NCI-H460 (cell line): Measurements from ENCODE around the gene NQO2. TPM values are rescaled to one million over a fixed set of nuclear protein-coding genes. Genes with fewer than 3 reads are reported as not detected.
A peak's percentile ranks its signal among the peaks of the same experiment; 100 is the strongest.

Experiments
- DNase-seq: peaks from one replicate; pipeline ENCODE4 v3.0.0-alpha.2; 2016; ENCODE audit warnings: low read depth; ENCODE audit errors: extremely low read depth
- polyA plus RNA-seq: library from polyadenylated mRNA; depleted of rRNA; stranded (reverse); fragments of >200 nt; gene quantifications from 2 replicates; pipeline ENCODE4 v1.2.3, GENCODE V29; 2014; cell fraction: nucleus; rRNA removed
- total RNA-seq: library from RNA; depleted of rRNA; stranded (reverse); fragments of >200 nt; shearing (Covaris generic); gene quantifications from 2 replicates; pipeline ENCODE4 v1.2.3, GENCODE V29; 2014; rRNA removed

Gene NQO2, protein sequence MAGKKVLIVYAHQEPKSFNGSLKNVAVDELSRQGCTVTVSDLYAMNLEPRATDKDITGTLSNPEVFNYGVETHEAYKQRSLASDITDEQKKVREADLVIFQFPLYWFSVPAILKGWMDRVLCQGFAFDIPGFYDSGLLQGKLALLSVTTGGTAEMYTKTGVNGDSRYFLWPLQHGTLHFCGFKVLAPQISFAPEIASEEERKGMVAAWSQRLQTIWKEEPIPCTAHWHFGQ
- total RNA-seq, result 171 and 185 TPM in 2 replicates
- polyA plus RNA-seq, result 168 and 177 TPM in 2 replicates

DNA sequence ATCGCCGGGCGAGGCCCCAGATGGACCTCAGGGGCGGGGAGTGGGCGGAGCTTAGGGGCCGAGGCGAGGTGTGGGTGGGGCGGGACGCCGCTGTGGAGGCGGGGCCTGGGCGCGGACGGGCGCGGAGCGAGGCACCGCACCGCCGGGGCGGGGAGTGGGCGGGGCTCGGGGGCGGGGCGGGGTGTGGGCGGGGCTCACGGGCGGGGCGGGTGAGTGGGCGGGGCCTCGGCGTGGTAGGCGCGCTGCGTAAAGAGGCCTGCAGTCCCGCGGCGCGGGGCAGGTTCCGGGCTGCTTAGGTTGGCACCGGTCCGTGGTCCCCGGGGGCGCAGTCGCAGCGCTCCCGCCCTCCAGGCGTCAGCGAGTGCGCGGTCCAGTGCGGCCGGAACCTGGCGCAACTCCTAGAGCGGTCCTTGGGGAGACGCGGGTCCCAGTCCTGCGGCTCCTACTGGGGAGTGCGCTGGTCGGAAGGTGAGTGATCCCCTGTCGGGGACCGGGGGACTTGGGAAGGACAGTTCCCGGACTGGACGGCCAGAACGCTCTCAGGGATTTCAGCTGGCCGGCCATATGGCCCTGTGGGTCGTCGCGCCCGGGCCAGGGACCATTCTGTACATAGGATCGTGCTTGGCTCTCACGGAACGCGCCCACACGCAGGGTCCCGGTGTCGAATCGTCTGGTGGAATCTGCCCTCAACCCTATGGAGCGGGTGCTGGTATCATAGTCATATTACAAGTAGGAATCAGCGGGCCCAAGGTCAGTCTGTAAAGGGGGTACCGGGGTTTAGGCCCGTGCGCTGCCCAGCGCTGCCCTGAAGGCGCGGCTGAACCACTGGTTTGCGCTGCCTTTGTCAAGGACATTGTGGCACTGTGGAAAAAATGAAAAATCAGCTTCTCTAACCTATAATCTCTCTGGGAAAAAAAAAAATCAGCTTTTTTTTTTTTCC, at the start of gene NQO2:
NQO2 (plus strand) TSS at position 277 of the 940 bp plus-strand sequence. CDS start 6,659 bp downstream, outside the sequence.
- peak; percentile 85 for DNase-seq

DNA sequence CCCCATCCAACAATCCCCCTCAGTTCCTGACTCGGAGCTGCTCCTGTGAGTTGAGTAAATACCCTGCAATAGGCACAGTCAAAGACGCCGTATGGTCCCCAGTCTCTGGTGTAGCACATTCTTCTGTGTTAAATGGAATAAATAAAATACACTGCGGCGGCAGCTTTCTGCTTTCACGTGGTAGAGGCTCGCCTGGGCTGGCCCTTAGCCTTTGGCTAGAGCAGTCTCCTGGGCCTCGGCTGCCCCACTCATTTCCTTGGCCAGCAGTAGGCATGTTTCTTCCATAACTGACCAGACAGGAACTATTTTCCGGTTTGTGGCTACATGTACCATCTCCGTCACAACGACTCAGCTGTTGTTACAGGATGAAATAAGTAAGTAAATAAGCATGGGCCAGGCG, 49.0 kb upstream of the NQO2 start:
- DNase-seq, result no peak

DNA sequence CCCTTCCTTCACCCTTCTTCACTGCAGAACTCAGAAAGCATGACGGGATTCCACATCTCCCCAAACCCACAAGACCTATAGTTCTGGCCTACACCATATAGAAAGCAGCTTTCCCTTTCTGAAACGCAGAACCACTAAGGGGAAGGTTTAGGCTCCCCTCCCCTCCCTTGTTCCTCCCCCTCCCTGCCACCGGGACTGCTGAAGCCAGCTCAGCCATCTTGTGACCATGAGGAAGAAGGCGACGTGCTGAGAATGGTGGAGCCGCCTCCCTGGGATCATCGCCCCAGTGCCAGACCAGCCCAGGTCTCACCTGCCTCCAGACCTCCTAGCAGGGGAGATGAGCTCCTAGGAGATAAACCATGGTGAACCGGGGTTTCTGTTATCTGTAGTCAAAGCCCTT, 48.0 kb upstream of the NQO2 start:
- no peak for DNase-seq

DNA sequence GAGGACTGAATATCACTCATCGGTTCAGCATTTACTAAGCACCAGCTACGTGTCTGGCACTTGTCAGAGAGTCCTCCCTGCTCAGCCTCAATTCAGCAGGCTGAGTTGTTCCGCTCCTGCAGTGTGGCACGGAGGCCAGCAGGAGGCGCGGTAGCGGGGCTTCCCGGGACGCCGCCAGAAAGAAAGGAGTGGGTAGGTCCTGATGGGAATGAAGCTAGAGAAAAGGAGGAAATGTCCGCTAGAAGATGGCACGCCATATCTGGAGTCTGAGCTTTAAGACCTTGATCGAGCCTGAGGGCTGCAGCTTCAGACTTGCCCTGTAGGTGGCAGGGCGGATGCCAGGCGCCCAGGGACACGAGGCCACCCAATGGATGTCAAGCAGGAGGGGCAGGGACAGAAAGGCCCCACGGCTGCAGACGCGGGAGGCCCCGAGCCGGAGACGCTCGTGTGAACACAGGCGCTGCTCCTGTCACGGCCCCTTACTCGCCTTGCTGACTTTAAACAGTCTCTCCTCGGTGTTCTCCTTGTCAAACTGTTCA, 47.1 kb upstream of the NQO2 start:
- DNase-seq, result peak; percentile 70

DNA sequence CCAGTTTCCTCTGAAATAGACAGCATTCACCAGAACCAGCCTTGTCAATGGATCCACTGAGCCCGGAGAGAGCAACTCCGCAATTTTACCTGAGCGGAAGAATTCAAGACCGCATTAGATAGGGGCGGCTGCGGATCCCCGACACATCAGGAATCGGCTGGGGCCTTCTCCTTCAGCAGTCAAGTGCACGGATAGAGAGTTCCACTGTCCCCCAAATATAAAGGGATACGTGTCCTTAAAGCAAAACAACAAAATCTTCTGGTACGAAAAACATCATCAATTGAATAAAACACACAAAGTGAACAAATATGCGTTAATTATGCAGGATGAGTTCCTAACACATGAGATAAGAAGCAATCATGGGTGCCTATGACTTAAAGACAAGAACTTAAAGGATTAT, 46.6 kb upstream of the NQO2 start:
- no peak for DNase-seq

DNA sequence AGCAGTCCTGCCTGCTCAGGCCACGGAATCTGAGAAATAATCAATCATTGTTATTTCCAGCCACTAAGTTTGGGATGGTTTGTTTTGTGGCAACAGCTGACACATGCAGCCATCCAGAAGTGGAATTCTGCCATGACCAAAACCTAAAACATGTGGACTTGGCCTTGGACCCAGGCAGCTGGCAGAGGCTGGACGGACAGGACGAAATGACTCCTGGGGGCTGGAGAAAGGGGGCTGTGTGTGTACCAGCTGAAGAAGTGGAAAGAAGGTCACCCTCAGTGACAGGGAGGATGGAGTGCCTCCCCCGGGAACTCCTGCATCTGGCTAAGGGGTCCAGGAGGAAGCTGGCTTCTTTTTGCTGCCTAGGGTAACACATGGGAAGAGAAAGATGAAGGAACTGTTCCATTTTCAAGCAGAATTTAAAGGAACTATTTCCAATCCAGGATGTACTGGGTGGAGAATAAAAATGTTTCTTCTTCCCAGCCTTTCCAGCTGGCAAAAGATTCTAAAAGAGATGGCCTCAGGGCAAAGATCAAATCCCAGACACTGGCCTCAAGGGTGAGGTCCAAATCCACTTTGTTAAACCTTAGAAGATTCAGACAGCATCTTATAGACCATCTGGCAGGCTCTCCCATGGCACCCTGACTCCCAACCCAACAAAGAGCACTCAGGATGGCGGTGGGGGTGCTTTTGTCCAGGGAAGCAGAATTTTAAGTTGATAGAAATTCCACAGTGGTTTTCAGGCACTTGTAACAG, 42.6 kb upstream of the NQO2 start:
- no peak for DNase-seq

DNA sequence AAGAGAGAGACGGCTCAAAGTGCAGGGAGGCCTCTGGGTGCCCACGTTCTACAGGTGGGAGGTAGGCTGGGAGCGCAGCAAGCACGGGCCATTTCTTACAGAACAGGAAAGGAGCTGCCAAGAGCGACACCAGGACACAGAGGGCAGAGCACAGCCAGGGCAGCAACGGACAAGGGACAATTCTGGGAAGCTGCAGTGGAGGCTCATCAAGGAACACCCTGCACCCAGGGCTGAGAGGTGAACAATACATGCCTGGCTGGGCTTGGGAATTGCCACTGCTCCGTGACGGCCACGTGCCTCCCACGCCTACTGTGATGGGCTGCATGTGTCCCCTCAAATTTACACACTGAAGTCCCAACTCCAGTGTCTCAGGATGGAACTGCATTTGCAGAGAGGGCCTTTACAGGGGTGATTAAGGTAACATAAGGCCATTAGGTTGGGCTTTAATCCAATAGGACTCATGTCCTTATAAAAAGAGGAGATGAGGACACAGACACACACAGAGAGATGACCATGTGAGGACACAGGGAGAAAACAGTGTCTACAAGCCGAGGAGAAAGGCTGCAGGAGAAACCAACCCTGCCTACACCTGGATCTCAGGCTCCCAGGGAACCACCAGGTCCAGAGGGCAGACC, 41.9 kb upstream of the NQO2 start:
- no peak for DNase-seq

DNA sequence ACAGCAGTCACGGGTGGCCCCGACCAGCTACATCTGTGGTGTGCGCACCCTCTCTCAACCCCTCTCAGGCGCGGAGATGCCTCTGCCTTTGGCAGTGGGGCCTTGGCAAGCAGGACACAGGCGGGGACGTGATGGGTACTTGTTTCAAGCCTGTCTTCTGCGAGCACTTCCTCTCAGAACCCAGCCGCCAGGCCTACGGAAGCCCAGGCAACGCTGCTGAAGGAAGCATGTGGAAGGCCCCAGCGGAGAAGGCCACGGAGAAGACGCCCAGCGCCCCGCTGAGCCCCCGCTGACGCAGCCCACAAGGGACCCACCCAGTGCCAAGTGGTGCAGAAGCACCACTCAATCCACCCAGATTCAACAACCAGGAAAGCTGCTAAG, 41.4 kb upstream of the NQO2 start:
- no peak for DNase-seq

DNA sequence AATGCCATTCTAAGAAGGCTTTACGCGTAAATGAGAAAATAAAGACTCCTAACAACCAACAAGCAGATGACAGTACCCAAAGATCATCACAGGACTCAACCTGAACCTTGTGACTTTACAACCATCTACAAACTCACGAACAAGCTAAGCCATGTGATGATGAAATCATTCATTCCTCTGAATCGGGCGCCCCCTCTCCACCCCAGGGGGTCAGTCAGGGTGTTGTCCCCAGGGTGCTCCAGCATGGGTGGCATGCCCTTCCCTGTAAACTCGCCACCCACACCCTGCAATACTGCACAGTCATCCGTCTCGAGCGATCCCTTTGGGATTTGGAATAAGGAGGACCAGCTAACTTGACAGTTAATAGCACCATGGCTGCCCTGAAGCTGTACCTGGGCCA, 40.9 kb upstream of the NQO2 start:
- no peak for DNase-seq

DNA sequence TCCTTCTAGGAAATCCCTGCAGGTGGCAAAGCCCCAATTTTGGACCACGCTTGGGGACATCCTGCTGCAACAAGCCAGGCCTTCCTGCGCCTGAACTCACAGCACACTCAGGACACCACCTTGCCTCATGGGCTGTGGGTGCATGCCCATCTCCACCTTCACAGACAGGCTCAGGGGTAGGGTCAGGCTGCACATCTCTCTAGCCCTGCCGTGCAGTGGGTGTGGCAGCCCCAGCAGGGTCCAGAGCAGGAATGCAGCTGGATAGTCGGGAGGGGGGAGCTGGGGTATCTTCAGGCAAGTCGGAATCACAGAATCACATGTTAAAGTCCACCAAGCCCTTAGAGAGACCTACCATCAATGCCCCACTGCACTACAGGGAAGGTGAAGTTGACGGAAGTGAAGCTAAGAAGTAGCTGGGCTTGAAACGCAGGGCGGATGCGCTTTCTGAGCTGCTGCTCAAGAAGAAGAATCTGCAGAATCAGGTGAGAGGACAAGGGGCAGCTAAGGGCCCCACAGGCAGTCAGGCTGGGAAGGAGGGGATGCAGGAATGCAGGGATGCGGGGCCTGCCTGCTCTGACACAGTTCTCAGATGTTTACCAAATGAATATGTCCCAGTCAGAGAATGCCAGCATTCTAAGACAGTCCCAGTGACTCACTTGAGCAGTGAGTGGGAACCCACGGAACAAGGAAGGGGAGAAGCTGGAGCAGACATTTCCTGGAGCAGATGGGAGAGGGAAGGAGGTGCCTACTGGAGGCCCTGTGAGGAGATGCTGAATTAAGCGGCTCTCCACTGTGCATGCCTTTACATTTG, 39.6 kb upstream of the NQO2 start:
- no peak for DNase-seq

DNA sequence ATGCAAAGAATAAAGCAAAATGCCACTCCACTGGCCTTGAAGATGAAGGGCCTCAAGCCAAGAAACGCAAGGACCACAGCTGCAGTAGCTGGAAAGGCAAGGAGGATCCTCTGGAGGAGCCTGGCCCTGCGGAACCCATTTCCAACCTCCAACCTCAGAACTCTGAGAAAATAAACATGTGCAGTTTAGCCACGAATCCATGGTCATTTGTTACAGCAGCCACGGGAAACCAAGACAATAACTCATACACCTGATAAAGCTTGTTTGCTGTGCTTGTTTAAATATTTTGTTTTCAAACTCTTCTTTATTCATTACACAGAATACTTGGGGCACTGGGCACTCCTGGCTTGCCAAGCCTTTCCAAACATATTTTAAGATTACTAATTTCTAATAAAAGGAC, 38.8 kb upstream of the NQO2 start:
- DNase-seq, result no peak

DNA sequence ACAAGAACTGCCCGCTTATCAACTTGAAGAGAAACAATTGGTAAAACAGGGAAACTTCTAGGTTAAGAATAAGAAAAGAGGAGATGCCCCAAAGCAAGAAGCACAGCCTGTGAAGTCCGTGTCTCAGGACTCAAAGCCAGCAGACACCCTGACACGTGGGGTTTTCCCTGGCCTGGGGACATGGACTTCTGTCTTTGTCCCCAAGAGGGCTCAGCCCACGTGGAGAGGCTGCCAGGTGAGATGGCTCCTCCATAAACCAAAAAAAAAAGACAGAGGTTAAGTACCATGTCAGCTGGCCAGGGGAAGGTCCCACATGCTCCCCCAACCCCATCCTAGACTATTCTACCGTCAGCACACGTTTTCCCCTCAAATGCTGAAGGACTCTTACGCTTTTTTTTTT, 38.2 kb upstream of the NQO2 start:
- DNase-seq, result no peak

DNA sequence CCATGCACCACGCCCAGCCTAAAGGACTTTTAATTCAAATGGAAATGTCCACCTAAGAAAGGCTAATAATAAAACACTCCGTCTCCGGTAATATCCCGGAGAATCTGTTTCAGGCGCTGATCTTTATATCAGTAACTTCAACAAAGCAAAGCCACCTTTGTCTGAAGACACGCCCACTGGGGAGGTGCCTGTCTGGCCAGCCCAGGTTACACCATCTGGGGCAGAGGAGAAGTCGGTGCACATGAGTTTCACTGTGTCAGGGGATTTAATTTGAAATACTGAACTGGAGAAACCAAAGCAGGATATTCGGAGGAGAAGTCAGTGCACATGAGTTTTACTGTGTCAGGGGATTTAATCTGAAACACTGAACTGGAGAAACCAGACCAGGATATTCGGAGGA, 37.7 kb upstream of the NQO2 start:
- no peak for DNase-seq

DNA sequence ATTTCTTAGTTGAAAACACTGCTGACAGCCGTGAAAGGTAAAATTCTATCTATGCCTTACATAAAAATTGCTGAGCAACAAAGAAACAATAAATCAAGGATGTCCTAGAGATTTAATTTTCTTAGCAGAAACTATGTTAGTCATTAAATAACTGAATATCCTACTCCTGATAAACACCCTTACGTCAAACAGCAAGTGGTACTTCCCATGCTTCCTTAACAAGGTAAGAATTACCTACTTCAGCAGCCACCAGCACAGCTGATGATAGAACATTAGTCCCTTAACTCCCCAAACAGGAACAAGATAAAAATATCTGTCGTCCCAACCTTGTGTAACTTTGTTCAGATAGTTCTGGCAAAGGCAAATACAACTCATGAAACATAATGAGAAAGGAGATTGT, 37.1 kb upstream of the NQO2 start:
- no peak for DNase-seq

DNA sequence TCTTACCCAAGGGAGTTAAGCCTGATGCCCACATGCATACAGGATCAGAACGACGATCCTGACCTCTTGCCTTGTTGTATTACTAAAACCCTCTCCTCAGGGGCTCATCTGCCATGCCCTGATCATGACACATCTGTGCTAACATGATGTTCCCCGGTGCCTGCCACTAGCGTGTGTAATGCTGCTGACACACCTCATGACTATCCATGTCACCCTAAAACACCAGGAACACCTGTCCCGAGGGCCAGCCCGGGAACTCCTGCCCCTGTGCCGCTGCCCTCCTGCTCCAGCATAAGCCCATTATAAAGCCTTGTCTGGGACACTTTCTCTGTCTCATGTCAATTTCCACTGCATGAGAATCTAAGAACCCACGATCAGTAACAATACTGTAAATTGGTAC, 35.9 kb upstream of the NQO2 start:
- DNase-seq, result no peak

DNA sequence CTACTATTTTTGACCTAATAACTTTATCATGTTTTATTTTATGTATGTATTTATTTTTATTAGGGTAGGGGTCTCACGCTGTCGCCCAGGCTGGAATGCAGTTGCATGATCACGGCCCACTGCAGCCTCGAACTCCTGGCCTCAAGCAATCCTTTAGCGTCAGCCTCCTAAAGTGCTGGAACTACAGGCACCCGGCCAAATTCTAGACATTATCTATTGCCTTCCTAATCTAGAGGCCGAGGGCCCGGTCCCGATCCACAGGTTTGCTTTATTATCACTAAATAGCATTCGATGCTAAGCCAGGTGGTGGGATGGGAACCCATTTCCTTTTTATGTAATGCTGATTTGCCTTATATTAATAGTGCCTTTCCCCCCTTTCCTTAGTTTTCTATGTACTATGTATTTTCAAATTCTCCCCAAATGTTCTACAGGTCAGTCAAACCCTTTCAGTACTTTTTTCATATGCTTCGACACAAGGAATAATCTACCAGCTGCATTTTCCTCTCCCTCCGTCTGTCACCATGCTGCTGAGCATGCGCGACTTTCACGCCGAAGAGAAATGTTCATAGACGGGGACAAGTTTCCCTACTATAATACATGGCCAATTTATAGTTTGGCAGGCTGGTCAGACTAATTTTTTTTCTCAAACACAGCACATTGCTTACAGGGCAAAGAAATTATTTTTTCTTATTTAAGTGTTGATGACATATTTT, 34.7 kb upstream of the NQO2 start:
- no peak for DNase-seq

DNA sequence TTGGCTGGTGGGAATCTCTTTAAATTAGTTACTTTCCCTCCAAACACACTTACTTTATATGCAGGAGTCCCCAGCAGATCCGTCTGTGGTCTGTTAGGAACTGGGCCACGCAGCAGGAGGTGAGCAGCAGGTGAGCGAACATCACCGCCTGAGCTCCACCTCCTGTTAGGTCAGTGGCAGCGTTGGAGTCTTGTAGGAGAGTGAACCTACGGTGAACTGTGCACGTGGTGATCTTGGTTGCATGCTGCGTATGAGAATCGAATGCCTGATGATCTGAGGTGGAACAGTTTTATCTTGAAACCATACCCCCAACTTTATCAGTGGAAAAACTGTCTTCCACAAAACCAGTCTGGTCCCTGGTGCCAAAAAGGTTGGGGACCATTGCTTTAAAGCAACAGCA, 33.3 kb upstream of the NQO2 start:
- no peak for DNase-seq

DNA sequence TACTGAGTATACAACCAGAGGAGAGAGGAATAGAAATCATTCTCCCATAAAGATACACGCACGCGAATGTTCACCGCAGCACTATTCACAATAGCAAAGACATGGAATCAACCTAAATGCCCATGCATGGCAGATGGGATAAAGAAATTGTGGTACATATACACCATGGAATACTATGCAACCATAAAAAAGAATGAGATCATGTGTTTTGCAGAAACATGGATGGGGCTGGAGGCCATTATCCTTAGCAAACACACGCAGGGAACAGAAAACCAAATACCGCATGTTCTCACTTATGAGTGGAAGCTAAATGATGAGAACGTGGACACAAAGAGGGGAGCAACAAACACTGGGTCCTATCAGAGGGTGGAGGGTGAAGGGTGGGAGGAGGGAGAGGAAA, 31.8 kb upstream of the NQO2 start:
- DNase-seq, result no peak

DNA sequence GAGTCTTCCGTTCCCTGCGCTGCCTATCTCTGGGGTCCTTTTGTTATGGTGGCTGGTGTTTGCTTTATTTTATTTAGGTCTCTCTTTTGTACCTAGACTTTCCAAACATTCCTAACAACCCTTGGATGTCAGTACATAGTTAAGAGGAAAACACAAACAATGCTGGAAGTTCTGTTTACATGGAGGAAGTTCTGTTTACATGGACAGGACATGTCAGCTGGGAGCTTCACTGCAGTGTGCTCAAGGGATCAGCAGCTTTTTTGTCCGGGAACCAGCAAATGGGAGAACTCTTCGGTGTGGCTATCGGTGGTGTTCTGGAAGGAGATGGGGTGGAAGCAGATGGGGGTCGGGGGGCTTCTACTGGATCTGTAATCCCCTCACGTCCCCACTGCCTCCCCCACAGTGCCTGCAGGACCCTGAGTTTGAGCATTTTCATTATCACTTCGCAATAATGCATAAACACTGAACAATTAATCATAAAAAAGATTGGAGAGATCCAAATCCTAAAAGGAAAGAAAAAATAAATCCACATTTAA, 31.0 kb upstream of the NQO2 start:
- DNase-seq, result no peak
